GM12878 (cell line): Measurements from ENCODE around the gene KRTAP10-1. TPM values are rescaled to one million over a fixed set of nuclear protein-coding genes. Genes with fewer than 3 reads are reported as not detected.

Experiments used
- ATAC-seq: fragments of 200-7000 bp; cut with Tn5 transposase; 3 replicates; pipeline ENCODE4 v1.9.1; 2020; ENCODE audit warnings: mild to moderate bottlenecking, moderate library complexity
- BruUV-seq: library from RNA; stranded (reverse); fragments of 400-500 nt; replicated peaks from 2 replicates; lab custom pipeline; 2021; lab: Mats Ljungman, UMichigan
- CTCF ChIA-PET: fragments of 300-600 bp; sonication (Branson Sonifier 250); formaldehyde crosslinking; extraction: SDS; loops from one replicate; lab custom pipeline; 2021; ENCODE audit warnings: inconsistent platforms; lab: Yijun Ruan, JAX
- POLR2A ChIA-PET: fragments of 350-600 bp; formaldehyde crosslinking; extraction: SDS; loops from one replicate; lab custom pipeline; 2021; ENCODE audit warnings: inconsistent platforms; lab: Charles Lee
- RAD21 ChIA-PET: fragments of 300-600 bp; sonication (Branson Sonifier 250); formaldehyde crosslinking; loops from one replicate; lab custom pipeline; 2023; ENCODE audit warnings: antibody characterized with exemption; ENCODE audit not compliant: unreplicated experiment; lab: Charles Lee
- SMC1A ChIA-PET: fragments of 300-600 bp; sonication (Branson Sonifier 250); formaldehyde crosslinking; loops from one replicate; lab custom pipeline; 2023; ENCODE audit not compliant: unreplicated experiment, uncharacterized antibody; lab: Charles Lee
- DNase-seq: peaks from one replicate; pipeline ENCODE4 v3.0.0-alpha.2; 2011; ENCODE audit warnings: low read depth, low spot score
- FAIRE-seq: peaks from 3 replicates; lab custom pipeline; 2011; peaks lifted over from hg19 to GRCh38; lab: Jason Lieb, UNC
- H2AFZ ChIP-seq: 2 replicates; pipeline ENCODE4 v1.6.0; 2011; ENCODE audit warnings: low read depth, low read length, control low read depth; ENCODE audit not compliant: control insufficient read depth
- H3K27ac ChIP-seq: 2 replicates; pipeline ENCODE4 v1.5.1; 2011; ENCODE audit warnings: control low read depth; ENCODE audit not compliant: control insufficient read depth, insufficient read depth
- H3K27me3 ChIP-seq, 2 experiments: replicated peaks in 1 of 2; 2 replicates each; pipeline versions ENCODE4 v1.6.0 to v1.6.1; 2011; ENCODE audit warnings: low read length in 1 of 2; ENCODE audit not compliant: control insufficient read depth in 2 of 2, insufficient read depth in 2 of 2
- H3K36me3 ChIP-seq, 2 experiments: 2 replicates each; pipeline ENCODE4 v1.5.1; 2011; ENCODE audit warnings: low read length in 1 of 2; ENCODE audit not compliant: control insufficient read depth in 2 of 2, insufficient read depth in 2 of 2
- H3K4me1 ChIP-seq: 2 replicates; pipeline ENCODE4 v1.6.1; 2011; ENCODE audit warnings: mild to moderate bottlenecking, low read length, moderate library complexity, mixed read lengths; ENCODE audit not compliant: control insufficient read depth, insufficient read depth
- H3K4me2 ChIP-seq: 2 replicates; pipeline ENCODE4 v1.6.0; 2011; ENCODE audit warnings: control low read depth; ENCODE audit not compliant: control insufficient read depth, insufficient read depth
- H3K4me3 ChIP-seq: fragments of 200-600 bp; sonication (generic); 2 replicates; pipeline ENCODE4 v1.5.1; 2016
- H3K79me2 ChIP-seq: 2 replicates; pipeline ENCODE4 v1.6.0; 2011; ENCODE audit warnings: low read length; ENCODE audit not compliant: control insufficient read depth, insufficient read depth
- H3K9ac ChIP-seq: 2 replicates; pipeline ENCODE4 v1.8.0; 2011; ENCODE audit warnings: low read length, control low read depth, mixed read lengths; ENCODE audit not compliant: control insufficient read depth, insufficient read depth
- H3K9me3 ChIP-seq: replicated peaks from 3 replicates; pipeline ENCODE4 v1.5.1; 2011; ENCODE audit warnings: mild to moderate bottlenecking, low read length; ENCODE audit not compliant: control insufficient read depth, insufficient read depth
- H4K20me1 ChIP-seq: 2 replicates; pipeline ENCODE4 v1.6.0; 2011; ENCODE audit not compliant: control insufficient read depth, insufficient read depth
- E2F8 ChIP-seq: fragments of 450-650 bp; IDR thresholded peaks from 2 replicates; pipeline ENCODE4 v1.6.1; 2018; ENCODE audit warnings: mild to moderate bottlenecking, low read depth, moderate library complexity; ENCODE audit not compliant: partially characterized antibody
- WGBS: methylation state at CpG from one replicate; pipeline ENCODE4 v1.1.6; 2016; ENCODE audit warnings: low lambda C conversion rate; ENCODE audit not compliant: insufficient replicate concordance, insufficient coverage; ENCODE audit errors: missing lambda C conversion rate; 5-methylcytosine and 5-hydroxymethylcytosine counted together
- in situ Hi-C: fragments of 300-500 bp; cut with MboI; formaldehyde crosslinking; loops from 9 replicates; pipeline ENCODE4 v1.14.3; 2018; ENCODE audit warnings: mixed read lengths
- intact Hi-C: fragments of 100-400 bp; cut with micrococcal nuclease; formaldehyde crosslinking; loops from one replicate; pipeline ENCODE4 v1.14.2; 2022; ENCODE audit not compliant: unreplicated experiment
- polyA plus RNA-seq, 11 experiments: library from polyadenylated mRNA; depleted of rRNA in 4 of 11; unstranded in 6 of 11; stranded (reverse) in 5 of 11; fragments of >200 nt; fragmentation: Nextera tagmentation in 4 of 11; fragmentation: Illumina TruSeq in 1 of 11; extraction: Ambion mirVana in 4 of 11; extraction: Trizol in 1 of 11; gene quantifications; 1 replicate in 1 of 11; 2 replicates in 10 of 11; pipeline versions ENCODE4 v1.2.1 to v1.2.3, GENCODE V29; 2011 to 2016; ENCODE audit warnings: inconsistent platforms in 2 of 11, missing spikeins in 2 of 11, low read depth in 1 of 11
- total RNA-seq, 4 experiments: library from RNA; depleted of rRNA in 3 of 4; stranded (reverse); fragments of >200 nt in 3 of 4; fragmentation: Illumina TruSeq in 1 of 4; extraction: Trizol in 1 of 4; gene quantifications; 2 replicates each; pipeline versions ENCODE4 v1.2.1 to v1.2.3, GENCODE V29; 2013 to 2021

Gene KRTAP10-1
- total and polyA plus RNA-seq, 10 of the 15 experiments (the other 5 are each of a cell fraction or from before 2014, with no cell fraction given), result not detected

- ATAC-seq (no peak), FAIRE-seq (no peak), DNase-seq (no peak)
- Histone ChIP-seq H3K4me1 (no peaks in the 10 kb centered on the region), H2AFZ (no peak overlapping the region), H3K36me3 (no peaks in the 10 kb centered on the region), H3K27ac (no peak overlapping the region), H3K27me3 (no peaks in the 10 kb centered on the region), H3K4me3 (no peak overlapping the region), H3K9me3 (no peaks in the 10 kb centered on the region; the same call in 2 of the 3 replicates), H3K4me2 (no peak overlapping the region), H4K20me1 (no peaks in the 10 kb centered on the region), H3K79me2 (no peaks in the 10 kb centered on the region), H3K9ac (no peak overlapping the region)
- in situ Hi-C loops, result no loop called here
- TF ChIP-seq E2F8, result no peak
- ChIA-PET POLR2A (no interaction called here), CTCF (no interaction called here), RAD21 (no interaction called here), SMC1A (no interaction called here)
- intact Hi-C loops, result no loop called here
- BruUV-seq, result no TSS peak
- WGBS, result 53% methylated on average over 37 of the region's 37 CpGs
Observed at GRCh38 chr21:44527156-44527982, 12.6 kb downstream of the KRTAP10-1 start.
